Epithelial cell of proximal tubule (primary cell): ENCODE results near the gene FIGNL1. TPM values are rescaled to one million over a fixed set of nuclear protein-coding genes. Genes with fewer than 3 reads are reported as not detected.

Experiments
- DNase-seq: peaks from one replicate; pipeline ENCODE4 v3.0.0-alpha.2; 2011; ENCODE audit warnings: low read depth
- H3K4me3 ChIP-seq: 2 replicates; pipeline ENCODE4 v1.5.1; 2011; ENCODE audit warnings: low read depth, mild to moderate bottlenecking, low read length
- CTCF ChIP-seq: conservative IDR thresholded peaks from 2 replicates; pipeline ENCODE4 v1.5.1; 2012; ENCODE audit warnings: low read depth, mild to moderate bottlenecking, low read length
- total RNA-seq: library from RNA; depleted of rRNA; stranded (reverse); fragments of >200 nt; gene quantifications from 2 replicates; pipeline ENCODE4 v1.2.3, GENCODE V29; 2015

The FIGNL1 gene
- total RNA-seq, 1 donor from 2014 or later: 14.4 TPM

- DNase-seq: no peak
- no peak for TF ChIP-seq CTCF
- H3K4me3 ChIP-seq: peak overlapping the region; percentile 87
Measured at GRCh38 chr7:50450590-50451032, 461 bp upstream of the FIGNL1 start.

DNA sequence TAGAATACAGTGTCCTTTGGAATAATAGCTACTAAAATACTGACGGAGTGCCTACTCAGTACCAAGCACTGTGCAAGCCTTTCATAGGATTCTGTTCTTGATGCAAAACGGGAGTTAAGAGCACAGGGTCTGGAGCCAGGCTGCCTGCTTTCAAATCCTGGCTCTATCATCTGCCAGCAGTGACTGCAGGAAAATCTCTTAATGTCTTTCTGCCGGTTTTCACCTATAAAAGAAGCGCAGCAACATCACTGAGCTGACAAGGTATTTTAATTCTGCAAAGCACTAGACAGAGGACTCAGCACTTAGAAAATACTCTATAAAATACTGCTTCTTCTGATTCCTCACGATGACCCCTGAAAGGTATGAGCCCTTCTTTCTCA, 659 bp downstream of the FIGNL1 start:
- DNase-seq: no peak
- no peak for TF ChIP-seq CTCF
- peak overlapping the region; percentile 87 for H3K4me3 ChIP-seq

DNA sequence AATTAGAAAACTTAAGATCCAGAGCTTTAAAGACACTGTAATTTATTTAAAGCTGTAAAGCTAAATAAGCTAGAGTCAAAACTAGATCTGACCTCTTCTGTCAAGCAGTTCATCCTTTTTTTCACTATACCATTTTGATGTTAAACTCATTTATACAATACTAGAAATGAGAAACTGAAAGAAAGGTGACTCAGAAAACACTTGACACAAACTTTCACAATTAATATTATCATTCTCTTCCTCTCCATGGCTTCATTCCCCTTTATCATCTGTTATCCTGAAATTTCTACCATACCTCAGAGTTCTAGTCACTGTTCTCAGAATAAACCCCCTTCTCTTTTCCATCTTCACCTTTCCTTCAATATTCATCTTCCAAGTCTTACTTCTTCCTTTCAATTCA, 1.3 kb downstream of the FIGNL1 start:
- no peak for DNase-seq
- H3K4me3 ChIP-seq: no peak overlapping the region
- no peak for TF ChIP-seq CTCF

DNA sequence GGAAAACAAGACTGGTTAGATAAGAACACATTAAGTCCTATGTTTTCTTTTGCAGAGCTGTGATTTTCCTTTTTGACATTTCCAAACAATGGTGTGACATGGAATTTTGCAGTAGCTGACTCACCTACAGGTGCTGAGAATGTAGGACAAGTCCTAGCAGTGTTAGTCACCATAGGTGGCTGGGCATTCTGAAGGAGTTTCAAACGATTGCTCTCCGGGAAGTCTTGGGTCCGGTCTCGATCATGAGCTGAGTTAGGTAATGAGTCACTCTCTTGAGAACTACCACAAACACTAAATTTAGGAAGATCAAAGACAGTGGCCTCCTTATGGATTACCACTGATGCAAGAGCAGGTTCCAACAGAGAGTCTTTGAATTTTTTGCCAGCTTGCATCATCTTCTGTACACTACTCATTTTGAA, 3.6 kb downstream of the FIGNL1 start:
- DNase-seq: peak; percentile 97
- H3K4me3 ChIP-seq: no peak overlapping the region
- no peak for TF ChIP-seq CTCF

GRCh38 chr7:50436133-50436806, 13.9 kb downstream of the FIGNL1 start:
- H3K4me3 ChIP-seq: no peak overlapping the region
- peak; percentile 72 for DNase-seq
- no peak for TF ChIP-seq CTCF

GRCh38 chr7:50431722-50432305, 18.3 kb downstream of the FIGNL1 start:
- DNase-seq: no peak
- TF ChIP-seq CTCF: no peak
- H3K4me3 ChIP-seq: no peak overlapping the region

GRCh38 chr7:50431316-50431715, 18.8 kb downstream of the FIGNL1 start:
- no peak overlapping the region for H3K4me3 ChIP-seq
- DNase-seq: no peak
- TF ChIP-seq CTCF: no peak
